Stimulated activated CD4-positive, alpha-beta T cell treated with anti-CD3 and anti-CD28 coated beads, TNF-alpha, amount 100 ng/mL, for 4 hours (primary cell): ENCODE measurements around the gene CACNB2.

Source experiments
- DNase-seq, 3 experiments: peaks; one replicate each; pipeline ENCODE4 v3.0.0-alpha.2; 2020; ENCODE audit warnings: low read depth in 3 of 3

CACNB2 gene

GRCh38 chr10:18230794-18231193 lies 90.6 kb downstream of the CACNB2 start:
- no peak for DNase-seq

GRCh38 chr10:18231480-18231879 lies 91.3 kb downstream of the CACNB2 start:
- no peak for DNase-seq

- DNase-seq, result no peak
Measured at GRCh38 chr10:18233775-18234174, 93.6 kb downstream of the CACNB2 start.

GRCh38 chr10:18235477-18235876 lies 95.3 kb downstream of the CACNB2 start:
- no peak for DNase-seq

GRCh38 chr10:18236756-18237155 lies 96.5 kb downstream of the CACNB2 start:
- no peak for DNase-seq

GRCh38 chr10:18238870-18239485 lies 98.8 kb downstream of the CACNB2 start:
- no peak for DNase-seq

GRCh38 chr10:18240185-18240882 lies 100.1 kb downstream of the CACNB2 start:
- DNase-seq, result no peak

GRCh38 chr10:18246967-18247366 lies 106.7 kb downstream of the CACNB2 start:
- DNase-seq, result no peak

- no peak for DNase-seq
Measured at GRCh38 chr10:18252086-18252485, 111.9 kb downstream of the CACNB2 start.

- DNase-seq, result no peak
Measured at GRCh38 chr10:18254086-18254485, 113.9 kb downstream of the CACNB2 start.

- DNase-seq, result no peak
Measured at GRCh38 chr10:18254692-18255091, 114.5 kb downstream of the CACNB2 start.

GRCh38 chr10:18260310-18260922 lies 120.2 kb downstream of the CACNB2 start:
- no peak for DNase-seq

- DNase-seq, result no peak
Measured at GRCh38 chr10:18261063-18261610, 120.9 kb downstream of the CACNB2 start.

GRCh38 chr10:18261768-18262231 lies 121.6 kb downstream of the CACNB2 start:
- no peak for DNase-seq

- DNase-seq, result no peak
Measured at GRCh38 chr10:18264466-18265050, 124.3 kb downstream of the CACNB2 start.

- DNase-seq, result no peak
Measured at GRCh38 chr10:18268005-18268404, 127.8 kb downstream of the CACNB2 start.

GRCh38 chr10:18271491-18271890 lies 131.3 kb downstream of the CACNB2 start:
- no peak for DNase-seq

GRCh38 chr10:18273039-18273438 lies 132.8 kb downstream of the CACNB2 start:
- no peak for DNase-seq

- no peak for DNase-seq
Measured at GRCh38 chr10:18278181-18278580, 138.0 kb downstream of the CACNB2 start.

- no peak for DNase-seq
Measured at GRCh38 chr10:18279173-18279572, 138.9 kb downstream of the CACNB2 start.

- no peak for DNase-seq
Measured at GRCh38 chr10:18282094-18282493, 141.9 kb downstream of the CACNB2 start.

- DNase-seq, result no peak
Measured at GRCh38 chr10:18290651-18291313, 150.6 kb downstream of the CACNB2 start.
